BE2C (cell line): ENCODE data around the gene KCNJ12. TPM values are rescaled to one million over a fixed set of nuclear protein-coding genes. Genes with fewer than 3 reads are reported as not detected.
"Not testable (repeated sequence)": the region's sequence is repeated elsewhere in the genome, so short reads cannot be mapped to it uniquely, and the experiment has no call there.

Source experiments
- DNase-seq: peaks from one replicate; pipeline ENCODE4 v3.0.0-alpha.2; 2020
- H3K27me3 ChIP-seq: fragments of 250-450 bp; sonication (Bioruptor Pico); 2 replicates; pipeline ENCODE4 v1.5.1; 2020; ENCODE audit warnings: mild to moderate bottlenecking
- H3K36me3 ChIP-seq: fragments of 250-450 bp; sonication (Bioruptor Pico); 2 replicates; pipeline ENCODE4 v1.5.1; 2020; ENCODE audit warnings: mild to moderate bottlenecking
- H3K4me1 ChIP-seq: fragments of 250-450 bp; sonication (Bioruptor Pico); 2 replicates; pipeline ENCODE4 v1.5.1; 2020
- H3K4me3 ChIP-seq: 2 replicates; pipeline ENCODE4 v1.5.1; 2011; ENCODE audit warnings: low read depth, low read length
- H3K9me3 ChIP-seq: fragments of 250-450 bp; sonication (Bioruptor Pico); 2 replicates; pipeline ENCODE4 v1.5.1; 2020
- CTCF ChIP-seq: IDR thresholded peaks from 2 replicates; pipeline ENCODE4 v1.5.1; 2012; ENCODE audit warnings: mild to moderate bottlenecking, low read depth, low read length
- polyA plus RNA-seq: library from polyadenylated mRNA; unstranded; fragments of >200 nt; gene quantifications from one replicate; pipeline ENCODE4 v1.2.1, GENCODE V29; 2012; ENCODE audit warnings: low read depth, missing spikeins; ENCODE audit not compliant: insufficient read length, insufficient read depth

The KCNJ12 gene
- polyA plus RNA-seq, result 11.5 TPM

DNA sequence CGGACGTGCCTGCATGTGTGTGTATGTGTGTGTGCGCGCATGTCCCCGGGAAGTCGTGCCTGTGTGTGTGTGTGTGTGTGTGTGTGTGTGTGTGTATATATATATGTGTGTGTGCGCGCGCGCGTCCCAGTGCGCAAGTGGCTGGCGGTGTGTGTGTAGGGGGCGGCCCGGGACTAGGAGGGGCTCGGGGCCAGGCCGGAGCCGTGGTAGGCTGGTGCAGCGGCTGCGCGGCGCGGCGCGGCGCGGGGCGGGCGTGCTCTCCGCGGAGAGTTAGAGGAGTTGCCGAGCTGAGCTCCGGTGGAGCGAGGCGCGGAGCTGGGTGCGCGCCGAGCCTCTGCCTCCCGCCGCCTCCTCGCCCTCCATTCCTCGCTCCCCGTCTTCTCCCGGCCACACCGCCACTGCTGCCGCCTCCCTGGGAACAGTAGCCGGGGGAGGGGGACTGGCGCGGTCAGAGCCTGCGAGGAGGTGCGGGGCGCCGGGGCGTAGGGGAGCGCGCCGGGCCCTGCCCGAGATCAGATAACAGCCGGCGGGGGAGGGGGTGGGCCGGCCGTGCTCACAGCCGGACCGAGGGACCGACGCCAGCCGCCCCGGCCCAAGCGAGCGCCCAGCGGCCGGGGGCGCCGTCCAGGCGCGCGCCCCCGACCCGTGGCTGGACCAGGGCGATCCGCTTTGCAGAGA lies at the start of gene KCNJ12:
KCNJ12 (plus strand) TSS at position 277 of the 678 bp plus-strand sequence. CDS start 38,986 bp downstream, outside the sequence.
- DNase-seq, result peak; percentile 35
- Histone ChIP-seq H3K27me3 (peaks cover 21% of the 10 kb centered on the region), H3K4me3 (peak within 1 kb of the TSS; percentile 57)

GRCh38 chr17:21327921-21328320 lies 48.2 kb upstream of the KCNJ12 start:
- H3K36me3 ChIP-seq, H3K4me3 ChIP-seq, DNase-seq, H3K9me3 ChIP-seq, H3K4me1 ChIP-seq, H3K27me3 ChIP-seq: not testable (repeated sequence)

More for the DNA sequence above, at the start of gene KCNJ12:
- H3K4me1 ChIP-seq, result peaks cover 3% of the 10 kb centered on the region; the same call in 1 of the 2 replicates
- H3K36me3 ChIP-seq, result no peaks in the 10 kb centered on the region
- TF ChIP-seq CTCF, result no peak
- H3K9me3 ChIP-seq, result no peaks in the 10 kb centered on the region

- H3K4me1 ChIP-seq, DNase-seq, H3K36me3 ChIP-seq, H3K27me3 ChIP-seq, H3K9me3 ChIP-seq, H3K4me3 ChIP-seq: not testable (repeated sequence)
These were observed 47.4 kb upstream of the KCNJ12 start for GRCh38 chr17:21328778-21329177.

- Histone ChIP-seq H3K4me1 (no peaks in the 10 kb centered on the region), H3K9me3 (no peaks in the 10 kb centered on the region), H3K36me3 (no peaks in the 10 kb centered on the region), H3K27me3 (no peaks in the 10 kb centered on the region), H3K4me3 (no peak overlapping the region)
- no peak for DNase-seq
- no peak for TF ChIP-seq CTCF
These were observed 45.6 kb upstream of the KCNJ12 start for GRCh38 chr17:21330436-21331160.

GRCh38 chr17:21336541-21337294 lies 39.4 kb upstream of the KCNJ12 start:
- H3K27me3 ChIP-seq, H3K4me3 ChIP-seq, DNase-seq, H3K9me3 ChIP-seq, H3K4me1 ChIP-seq, H3K36me3 ChIP-seq: not testable (repeated sequence)

DNA sequence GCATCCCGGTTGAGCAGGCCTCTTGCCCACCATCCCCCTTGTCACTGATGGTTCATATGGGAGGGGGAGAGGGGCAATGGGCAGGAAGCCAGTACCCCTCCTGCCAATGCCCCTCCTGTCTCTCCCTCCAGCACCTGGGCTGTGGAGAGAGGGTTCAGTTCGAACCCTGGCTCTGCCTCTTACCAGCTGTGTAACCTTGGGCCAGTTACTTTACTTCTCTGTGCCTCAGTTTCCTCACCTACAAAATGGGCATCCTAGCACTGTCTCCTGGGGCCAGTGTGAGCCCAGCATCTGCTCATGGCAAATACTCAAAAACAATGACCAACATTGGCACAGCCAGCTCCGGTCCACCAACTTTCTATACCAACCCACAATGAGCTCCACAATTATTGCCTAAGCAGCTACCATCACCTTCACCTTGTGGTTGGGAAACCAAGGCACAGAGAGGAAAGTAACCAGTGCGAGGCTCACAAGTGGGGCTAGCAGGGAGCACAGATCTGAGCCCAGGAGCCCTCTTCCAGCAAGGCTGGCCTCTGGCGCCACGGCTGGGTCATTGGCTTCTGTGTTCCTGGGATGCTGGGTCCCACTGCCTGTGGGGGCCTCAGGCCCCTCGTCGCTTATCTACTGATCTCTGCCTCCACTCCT lies 38.1 kb upstream of the KCNJ12 start:
- not testable (repeated sequence) for H3K4me3 ChIP-seq, H3K27me3 ChIP-seq, H3K9me3 ChIP-seq, H3K4me1 ChIP-seq, DNase-seq, H3K36me3 ChIP-seq

DNA sequence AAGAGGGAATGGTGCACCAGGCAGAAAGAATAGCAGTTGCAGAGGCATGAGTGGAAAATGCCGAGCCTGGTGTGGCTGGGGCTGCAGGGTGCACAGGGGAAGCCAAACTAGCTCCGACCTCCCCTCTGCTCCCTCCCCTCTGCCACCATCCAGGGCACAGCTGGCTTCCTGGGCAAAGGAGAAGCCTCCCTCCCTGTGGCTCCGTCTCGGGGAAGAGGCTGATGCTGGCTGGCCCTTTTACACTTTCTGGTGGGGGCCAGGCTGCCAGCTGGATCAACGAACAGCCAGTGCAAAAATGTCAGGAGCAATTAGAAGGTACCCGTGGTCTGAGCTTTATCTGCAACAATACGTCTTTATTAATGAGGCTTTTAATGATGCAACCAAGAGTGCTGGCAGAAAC lies 37.1 kb upstream of the KCNJ12 start:
- no peak for TF ChIP-seq CTCF
- no peaks in the 10 kb centered on the region for H3K9me3 ChIP-seq
- no peaks in the 10 kb centered on the region for H3K27me3 ChIP-seq
- DNase-seq, result no peak
- H3K4me1 ChIP-seq, result no peaks in the 10 kb centered on the region
- H3K36me3 ChIP-seq, result no peaks in the 10 kb centered on the region
- H3K4me3 ChIP-seq, result no peak overlapping the region

- H3K4me1 ChIP-seq, H3K36me3 ChIP-seq, H3K4me3 ChIP-seq, H3K27me3 ChIP-seq, DNase-seq, H3K9me3 ChIP-seq: not testable (repeated sequence)
These were observed 36.6 kb upstream of the KCNJ12 start for GRCh38 chr17:21339571-21339970.

GRCh38 chr17:21340407-21340806 lies 35.8 kb upstream of the KCNJ12 start:
- not testable (repeated sequence) for H3K4me3 ChIP-seq, H3K9me3 ChIP-seq, H3K4me1 ChIP-seq, DNase-seq, H3K27me3 ChIP-seq, H3K36me3 ChIP-seq

- H3K4me1 ChIP-seq, H3K27me3 ChIP-seq, H3K4me3 ChIP-seq, H3K36me3 ChIP-seq, H3K9me3 ChIP-seq, DNase-seq: not testable (repeated sequence)
These were observed 34.9 kb upstream of the KCNJ12 start for GRCh38 chr17:21341279-21341678.

DNA sequence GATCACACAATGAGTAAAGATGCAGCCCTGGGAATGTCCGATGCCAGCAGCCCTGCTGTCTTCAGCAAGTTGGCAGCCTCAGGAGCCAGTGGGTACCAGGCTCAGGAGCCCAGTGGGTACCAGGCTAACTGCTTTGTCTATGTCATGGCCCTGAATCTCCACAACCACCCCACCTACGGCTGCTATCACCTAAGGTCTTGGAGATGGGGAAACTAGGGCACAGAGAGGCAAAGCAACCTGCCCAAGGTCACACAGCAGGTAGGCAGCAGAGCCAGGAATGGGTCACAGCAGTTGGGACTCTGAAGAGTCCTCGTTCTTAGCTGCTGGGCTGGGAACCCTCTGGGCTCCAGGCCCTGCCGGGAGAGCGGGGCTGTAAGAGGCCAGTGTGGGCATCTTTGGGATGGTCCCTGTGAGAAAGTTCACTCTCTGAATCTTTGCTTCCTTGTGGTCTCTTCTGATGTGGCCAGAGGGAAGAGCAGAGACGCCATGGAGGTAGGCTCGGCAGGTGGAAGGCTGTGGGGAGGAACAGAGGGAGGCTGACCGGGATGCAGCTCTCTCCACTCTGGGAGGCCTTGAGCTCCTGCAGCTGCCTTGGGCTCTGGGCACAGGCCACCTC lies 34.1 kb upstream of the KCNJ12 start:
- DNase-seq, H3K9me3 ChIP-seq, H3K4me3 ChIP-seq, H3K27me3 ChIP-seq, H3K4me1 ChIP-seq, H3K36me3 ChIP-seq: not testable (repeated sequence)
